Measurements from ENCODE around the gene ZNF668. TPM values are rescaled to one million over a fixed set of nuclear protein-coding genes. Genes with fewer than 3 reads are reported as not detected.

The ZNF668 gene
- total RNA-seq, 1 donor from 2014 or later = 8.2 TPM

- DNase-seq (no peak), ATAC-seq (peak in 1 of 2 donors; percentile 6)
- Histone ChIP-seq H3K4me1 (peaks cover 13% of the 10 kb centered on the region), H3K27ac (no peak overlapping the region), H3K36me3 (peaks cover 33% of the 10 kb centered on the region), H3K9me3 (no peaks in the 10 kb centered on the region), H3K27me3 (ENCODE audit: low read depth) (no peaks in the 10 kb centered on the region), H3K4me3 (peak overlapping the region; percentile 14)
- no peak for TF ChIP-seq CTCF (IDR thresholded peaks at IDR 0.05)
- intact Hi-C loops (cut with DNase I) = no loop called here
Observed at GRCh38 chr16:31063495-31063842, 10.6 kb downstream of the ZNF668 start.

- DNase-seq = peak; percentile 45
- intact Hi-C loops (cut with DNase I) = no loop called here
- no peak for ATAC-seq
Observed at GRCh38 chr16:31061813-31062440, 12.1 kb downstream of the ZNF668 start.

GRCh38 chr16:31061126-31061812 lies 12.8 kb downstream of the ZNF668 start:
- H3K27me3 ChIP-seq (ENCODE audit: low read depth) = no peaks in the 10 kb centered on the region
- TF ChIP-seq CTCF (IDR thresholded peaks at IDR 0.05) = no peak
- DNase-seq (no peak), ATAC-seq (no peak)
- no peaks in the 10 kb centered on the region for H3K9me3 ChIP-seq
- no peak overlapping the region for H3K27ac ChIP-seq
- H3K36me3 ChIP-seq = peaks cover 38% of the 10 kb centered on the region
- intact Hi-C loops (cut with DNase I) = no loop called here
- H3K4me3 ChIP-seq = no peak overlapping the region
- H3K4me1 ChIP-seq = peaks cover 13% of the 10 kb centered on the region

More at GRCh38 chr16:31061813-31062440, 12.1 kb downstream of the ZNF668 start:
- no peak for TF ChIP-seq CTCF (IDR thresholded peaks at IDR 0.05)
- Histone ChIP-seq H3K9me3 (no peaks in the 10 kb centered on the region), H3K27me3 (ENCODE audit: low read depth) (no peaks in the 10 kb centered on the region), H3K27ac (no peak overlapping the region), H3K4me3 (no peak overlapping the region), H3K36me3 (peaks cover 38% of the 10 kb centered on the region), H3K4me1 (peaks cover 13% of the 10 kb centered on the region)

GRCh38 chr16:31055613-31056012 lies 18.4 kb downstream of the ZNF668 start:
- no peak overlapping the region for H3K27ac ChIP-seq
- no peaks in the 10 kb centered on the region for H3K4me1 ChIP-seq
- intact Hi-C loops (cut with DNase I) = no loop called here
- H3K4me3 ChIP-seq = no peak overlapping the region
- TF ChIP-seq CTCF (IDR thresholded peaks at IDR 0.05) = no peak
- ATAC-seq (no peak), DNase-seq (no peak)
- no peaks in the 10 kb centered on the region for H3K9me3 ChIP-seq
- H3K27me3 ChIP-seq (ENCODE audit: low read depth) = no peaks in the 10 kb centered on the region
- H3K36me3 ChIP-seq = peaks cover 9% of the 10 kb centered on the region

- no peaks in the 10 kb centered on the region for H3K36me3 ChIP-seq
- DNase-seq (no peak), ATAC-seq (peak; percentile 78 to 87)
- intact Hi-C loops (cut with DNase I) = no loop called here
- H3K4me1 ChIP-seq = no peaks in the 10 kb centered on the region
- no peak overlapping the region for H3K27ac ChIP-seq
- no peaks in the 10 kb centered on the region for H3K27me3 ChIP-seq (ENCODE audit: low read depth)
- no peaks in the 10 kb centered on the region for H3K9me3 ChIP-seq
- TF ChIP-seq CTCF (IDR thresholded peaks at IDR 0.05) = no peak
- H3K4me3 ChIP-seq = no peak overlapping the region
Observed at GRCh38 chr16:31052114-31052513, 21.9 kb downstream of the ZNF668 start.
